Activated B cell treated with CpG ODN at 0.5 μM for 24 hours (primary cell): ENCODE measurements around the gene RNASEH2B. TPM values are rescaled to one million over a fixed set of nuclear protein-coding genes. Genes with fewer than 3 reads are reported as not detected.

Experiments used
- ATAC-seq: fragments of 200-7000 bp; cut with Tn5 transposase; one replicate; pipeline ENCODE4 v1.10.0; 2021; ENCODE audit warnings: low read depth, mild to moderate bottlenecking, moderate library complexity
- CTCF ChIA-PET: fragments of 350-600 bp; sonication (Branson Sonifier 250); formaldehyde crosslinking; loops from one replicate; lab custom pipeline; 2021; ENCODE audit warnings: antibody characterized with exemption; lab: Charles Lee
- POLR2A ChIA-PET: fragments of 350-600 bp; sonication (Branson Sonifier 250); formaldehyde crosslinking; loops from one replicate; lab custom pipeline; 2021; ENCODE audit warnings: antibody characterized with exemption; lab: Charles Lee
- DNase-seq: peaks from one replicate; pipeline ENCODE4 v3.0.0; 2022
- H3K27ac Mint-ChIP-seq: one replicate; pipeline ENCODE4 v1.8.0; 2020; ENCODE audit warnings: mixed read lengths
- H3K27me3 Mint-ChIP-seq: one replicate; pipeline ENCODE4 v1.8.0; 2021; ENCODE audit warnings: mixed read lengths
- H3K36me3 Mint-ChIP-seq: one replicate; pipeline ENCODE4 v1.8.0; 2021; ENCODE audit warnings: low read depth, mixed read lengths
- H3K4me1 Mint-ChIP-seq: one replicate; pipeline ENCODE4 v1.8.0; 2021; ENCODE audit warnings: mixed read lengths
- H3K4me3 Mint-ChIP-seq: one replicate; pipeline ENCODE4 v1.8.0; 2020; ENCODE audit warnings: mild to moderate bottlenecking, mixed read lengths
- H3K9me3 Mint-ChIP-seq: one replicate; pipeline ENCODE4 v1.8.0; 2020; ENCODE audit warnings: mixed read lengths
- CTCF ChIP-seq: fragments of 200-600 bp; IDR thresholded peaks from one replicate; pipeline ENCODE4 v1.8.0; 2022; ENCODE audit warnings: antibody characterized with exemption, mild to moderate bottlenecking
- intact Hi-C: fragments of 100-400 bp; cut with micrococcal nuclease; formaldehyde crosslinking; loops from one replicate; pipeline ENCODE4 v1.15.1; 2024
- total RNA-seq: library from RNA; stranded (reverse); gene quantifications from 2 replicates; pipeline ENCODE4 v1.2.3, GENCODE V29; 2022

RNASEH2B gene
- total RNA-seq, 1 donor from 2014 or later, result 103 TPM

- H3K27ac Mint-ChIP-seq, result no peak overlapping the region
- peaks cover 2% of the 10 kb centered on the region for H3K27me3 Mint-ChIP-seq
- peaks cover 13% of the 10 kb centered on the region for H3K4me1 Mint-ChIP-seq
- no peaks in the 10 kb centered on the region for H3K9me3 Mint-ChIP-seq
- H3K36me3 Mint-ChIP-seq, result no peaks in the 10 kb centered on the region
- no peak for TF ChIP-seq CTCF
- intact Hi-C loops, result no loop called here
- CTCF ChIA-PET, result no interaction called here
- no peak overlapping the region for H3K4me3 Mint-ChIP-seq
- ATAC-seq (no peak), DNase-seq (no peak)
- POLR2A ChIA-PET, result no interaction called here
These were observed 38.2 kb upstream of the RNASEH2B start for GRCh38 chr13:50871405-50871804.

- ATAC-seq, result no peak
- ChIA-PET POLR2A (no interaction called here), CTCF (no interaction called here)
- TF ChIP-seq CTCF, result no peak
- H3K27ac Mint-ChIP-seq, result no peak overlapping the region
- no peak for DNase-seq
- peaks cover 1% of the 10 kb centered on the region for H3K4me1 Mint-ChIP-seq
- H3K36me3 Mint-ChIP-seq, result no peaks in the 10 kb centered on the region
- H3K4me3 Mint-ChIP-seq, result no peak overlapping the region
- intact Hi-C loops, result no loop called here
- H3K27me3 Mint-ChIP-seq, result peaks cover 2% of the 10 kb centered on the region
- H3K9me3 Mint-ChIP-seq, result no peaks in the 10 kb centered on the region
These were observed 36.1 kb upstream of the RNASEH2B start for GRCh38 chr13:50873467-50873866.

GRCh38 chr13:50873991-50874390 lies 35.6 kb upstream of the RNASEH2B start:
- no peaks in the 10 kb centered on the region for H3K9me3 Mint-ChIP-seq
- H3K4me3 Mint-ChIP-seq, result no peak overlapping the region
- H3K36me3 Mint-ChIP-seq, result no peaks in the 10 kb centered on the region
- ATAC-seq, result no peak
- CTCF ChIA-PET, result no interaction called here
- H3K4me1 Mint-ChIP-seq, result no peaks in the 10 kb centered on the region
- peaks cover 2% of the 10 kb centered on the region for H3K27me3 Mint-ChIP-seq
- intact Hi-C loops, result no loop called here
- no peak overlapping the region for H3K27ac Mint-ChIP-seq
- DNase-seq, result no peak
- no peak for TF ChIP-seq CTCF
- POLR2A ChIA-PET, result no interaction called here

- Mint-ChIP-seq H3K36me3 (no peaks in the 10 kb centered on the region), H3K4me1 (peaks cover 23% of the 10 kb centered on the region), H3K4me3 (no peak overlapping the region), H3K9me3 (peaks cover 2% of the 10 kb centered on the region), H3K27ac (no peak overlapping the region), H3K27me3 (no peaks in the 10 kb centered on the region)
- ChIA-PET POLR2A (no interaction called here), CTCF (no interaction called here)
- ATAC-seq (no peak), DNase-seq (no peak)
- TF ChIP-seq CTCF, result no peak
- intact Hi-C loops, result no loop called here
These were observed 26.7 kb upstream of the RNASEH2B start for GRCh38 chr13:50882816-50883435.

- no peak overlapping the region for H3K4me3 Mint-ChIP-seq
- DNase-seq, result no peak
- no peaks in the 10 kb centered on the region for H3K27me3 Mint-ChIP-seq
- no peak overlapping the region for H3K27ac Mint-ChIP-seq
- no peak for ATAC-seq
- intact Hi-C loops, result no loop called here
- no peaks in the 10 kb centered on the region for H3K36me3 Mint-ChIP-seq
- ChIA-PET POLR2A (no interaction called here), CTCF (no interaction called here)
- TF ChIP-seq CTCF, result no peak
- H3K4me1 Mint-ChIP-seq, result peaks cover 28% of the 10 kb centered on the region
- H3K9me3 Mint-ChIP-seq, result peaks cover 2% of the 10 kb centered on the region
These were observed 25.9 kb upstream of the RNASEH2B start for GRCh38 chr13:50883728-50884127.
